ENCODE measurements around the gene CACYBP.

The CACYBP gene

GRCh38 chr1:174988986-174989385 is 10.8 kb upstream of the CACYBP start:
- TF ChIP-seq GATA1 (IDR thresholded peaks at IDR 0.05; ENCODE audit: low read depth, low read length) (no peak), POLR2A (IDR thresholded peaks at IDR 0.05; ENCODE audit: low read length) (no peak)
- DNase-seq: no peak

DNA sequence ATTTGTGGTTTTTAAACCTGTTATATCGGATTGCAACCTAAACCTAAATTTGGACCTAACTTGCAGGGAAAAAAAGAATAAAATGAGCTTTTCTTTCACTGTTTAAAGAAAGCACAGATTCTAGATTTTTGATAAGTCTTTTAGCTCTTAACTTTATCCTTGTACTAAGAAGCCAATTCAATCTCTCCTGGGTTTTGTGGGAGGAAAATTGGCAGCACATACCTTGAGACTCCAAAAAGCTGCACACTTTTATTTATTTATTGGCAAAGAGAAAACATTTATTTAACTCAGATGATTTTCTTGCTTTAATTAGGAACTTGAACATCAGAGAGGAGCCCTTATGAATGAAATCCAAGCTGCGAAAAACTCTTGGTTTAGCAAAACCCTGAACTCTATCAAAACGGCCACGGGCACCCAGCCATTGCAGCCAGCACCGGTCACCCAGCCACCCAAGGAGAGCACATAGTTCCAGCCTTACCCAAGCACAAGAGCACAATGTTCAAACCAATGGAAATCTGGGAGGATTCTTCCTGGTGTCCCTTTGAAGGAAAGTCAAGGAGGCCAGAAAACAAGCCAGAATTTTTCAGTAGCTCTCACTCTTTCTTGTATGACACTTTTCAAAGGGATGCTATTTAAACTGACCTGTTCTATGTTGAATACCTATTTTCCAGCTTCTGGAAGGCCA is 10.1 kb upstream of the CACYBP start:
- DNase-seq: no peak
- TF ChIP-seq POLR2A (IDR thresholded peaks at IDR 0.05; ENCODE audit: low read length): no peak
- no peak for TF ChIP-seq GATA1 (IDR thresholded peaks at IDR 0.05; ENCODE audit: low read depth, low read length)

GRCh38 chr1:174990382-174990999 is 9.3 kb upstream of the CACYBP start:
- DNase-seq: peak; percentile 49 to 58
- TF ChIP-seq GATA1 (IDR thresholded peaks at IDR 0.05; ENCODE audit: low read depth, low read length) (no peak), POLR2A (IDR thresholded peaks at IDR 0.05; ENCODE audit: low read length) (no peak)

GRCh38 chr1:174991473-174991872 is 8.3 kb upstream of the CACYBP start:
- no peak for DNase-seq
- TF ChIP-seq GATA1 (IDR thresholded peaks at IDR 0.05; ENCODE audit: low read depth, low read length) (no peak), POLR2A (IDR thresholded peaks at IDR 0.05; ENCODE audit: low read length) (no peak)

DNA sequence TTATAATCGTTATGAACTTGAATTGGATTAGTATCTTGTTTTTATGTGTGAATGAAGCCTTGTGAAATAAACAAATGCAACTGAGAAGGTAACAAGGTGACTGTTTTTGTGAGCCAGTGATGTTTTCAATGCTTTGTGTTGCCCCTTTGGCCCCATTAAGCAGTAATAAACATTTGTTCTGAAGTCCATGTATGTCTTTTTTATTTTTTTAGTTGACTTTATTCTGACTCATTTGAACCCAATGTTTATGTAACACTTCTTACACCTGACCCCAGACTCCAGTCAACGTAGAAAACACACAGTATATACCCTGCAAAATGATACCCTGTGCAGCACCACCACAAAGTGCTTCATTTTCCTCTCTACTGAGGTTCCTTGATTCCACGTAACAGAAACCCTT is 4.6 kb upstream of the CACYBP start:
- TF ChIP-seq POLR2A (IDR thresholded peaks at IDR 0.05; ENCODE audit: low read length): no peak
- no peak for DNase-seq

GRCh38 chr1:174995916-174996315 is 3.8 kb upstream of the CACYBP start:
- no peak for DNase-seq
- TF ChIP-seq GATA1 (IDR thresholded peaks at IDR 0.05; ENCODE audit: low read depth, low read length): no peak
- no peak for TF ChIP-seq POLR2A (IDR thresholded peaks at IDR 0.05; ENCODE audit: low read length)

DNA sequence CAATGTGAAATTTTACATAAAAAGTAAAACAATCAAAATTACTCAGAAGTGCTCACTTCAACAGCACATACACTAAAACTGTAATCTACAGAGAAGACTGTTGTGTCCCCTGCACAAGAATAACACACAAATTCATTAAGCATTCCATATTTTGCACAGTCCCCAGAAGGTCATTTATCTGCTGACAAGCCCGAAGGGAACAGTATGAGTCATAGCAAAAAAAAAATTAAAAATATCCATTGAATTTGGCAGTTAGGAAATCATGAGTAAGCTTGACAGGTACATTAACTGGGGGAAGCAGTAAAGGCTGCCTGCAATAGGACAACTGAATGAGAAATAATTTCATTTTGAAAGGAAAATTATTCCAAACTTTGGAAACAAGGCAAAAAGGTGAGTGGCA is 3.3 kb upstream of the CACYBP start:
- peak; percentile 31 to 34 for DNase-seq
- TF ChIP-seq GATA1 (IDR thresholded peaks at IDR 0.05; ENCODE audit: low read depth, low read length) (no peak), POLR2A (IDR thresholded peaks at IDR 0.05; ENCODE audit: low read length) (no peak)

- DNase-seq: peak in 1 of 2 experiments; percentile 14
- no peak for TF ChIP-seq GATA1 (IDR thresholded peaks at IDR 0.05; ENCODE audit: low read depth, low read length)
- no peak for TF ChIP-seq POLR2A (IDR thresholded peaks at IDR 0.05; ENCODE audit: low read length)
These were observed 2.7 kb upstream of the CACYBP start for GRCh38 chr1:174997041-174997440.

DNA sequence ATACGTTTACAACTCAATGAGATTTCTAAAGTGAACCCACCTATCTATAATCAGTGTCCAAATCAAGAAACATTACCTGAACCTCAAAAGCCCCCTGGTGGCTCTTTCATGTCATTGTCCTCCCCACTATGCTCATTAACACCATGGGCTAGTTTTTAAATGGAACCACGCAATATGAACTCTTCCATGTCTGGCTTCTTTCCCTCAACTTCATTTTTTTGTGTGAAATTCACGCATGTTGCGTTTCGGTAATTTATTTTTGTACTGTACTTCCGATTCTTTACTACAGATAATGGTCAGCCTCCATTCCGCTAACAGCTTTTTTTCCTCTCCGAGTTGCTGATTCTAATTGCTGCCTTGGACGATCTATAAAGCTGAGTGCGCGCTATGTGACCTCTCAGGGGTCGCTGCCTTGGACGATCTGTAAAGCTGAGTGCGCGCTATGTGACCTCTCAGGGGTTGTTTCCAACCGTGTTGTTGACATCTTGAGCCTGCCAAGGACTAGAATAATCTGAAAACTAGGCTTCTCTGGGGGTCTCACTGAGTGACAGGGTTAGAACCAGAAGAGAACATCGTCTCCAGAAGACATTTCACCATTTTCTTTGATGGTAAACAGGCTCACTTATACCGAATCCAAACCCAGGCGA is 1.1 kb upstream of the CACYBP start:
- DNase-seq: peak; percentile 80 to 85

DNA sequence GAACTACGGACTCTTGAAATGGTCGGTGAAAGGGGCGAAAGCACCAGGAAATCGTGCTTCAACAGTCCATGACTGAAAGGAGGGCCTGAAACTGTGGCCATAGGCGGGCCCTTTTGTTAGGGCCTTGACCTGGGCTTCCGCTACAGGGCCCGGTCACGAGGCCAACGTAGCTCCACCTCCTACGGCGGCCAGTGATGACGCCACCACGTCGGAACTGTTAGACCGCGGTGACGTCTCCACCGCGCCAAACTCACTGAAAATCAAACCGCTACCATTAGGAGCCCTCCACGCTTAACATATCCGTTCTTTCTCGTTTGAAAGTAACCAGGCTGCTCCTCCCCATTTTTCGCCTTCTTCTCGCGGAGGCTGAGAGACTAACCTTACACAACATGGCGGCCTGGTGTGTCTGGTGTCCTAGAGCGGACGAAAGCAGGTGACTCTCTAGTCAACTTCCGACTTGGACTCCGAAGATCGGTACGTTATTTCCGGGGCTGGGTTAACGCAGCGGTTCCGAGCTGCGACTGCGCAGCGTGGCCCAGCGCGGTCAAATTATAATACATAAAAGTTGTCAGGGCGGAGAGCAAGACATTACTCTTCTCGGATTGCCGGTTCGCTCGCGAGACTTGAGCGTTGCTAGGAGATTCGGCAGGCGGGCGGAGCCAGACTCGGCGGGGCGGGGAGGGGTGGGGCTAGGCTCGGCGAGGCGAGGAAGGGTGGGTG is 371 bp upstream of the CACYBP start:
- DNase-seq: peak; percentile 99
- no peak for TF ChIP-seq GATA1 (IDR thresholded peaks at IDR 0.05; ENCODE audit: low read depth, low read length)
- TF ChIP-seq POLR2A (IDR thresholded peaks at IDR 0.05; ENCODE audit: low read length): peak; percentile 99

More for the DNA sequence above, 1.1 kb upstream of the CACYBP start:
- no peak for TF ChIP-seq POLR2A (IDR thresholded peaks at IDR 0.05; ENCODE audit: low read length)

- TF ChIP-seq GATA1 (IDR thresholded peaks at IDR 0.05; ENCODE audit: low read depth, low read length): no peak
- peak; percentile 38 to 59 for DNase-seq
These were observed 995 bp downstream of the CACYBP start for GRCh38 chr1:175000697-175001187.

DNA sequence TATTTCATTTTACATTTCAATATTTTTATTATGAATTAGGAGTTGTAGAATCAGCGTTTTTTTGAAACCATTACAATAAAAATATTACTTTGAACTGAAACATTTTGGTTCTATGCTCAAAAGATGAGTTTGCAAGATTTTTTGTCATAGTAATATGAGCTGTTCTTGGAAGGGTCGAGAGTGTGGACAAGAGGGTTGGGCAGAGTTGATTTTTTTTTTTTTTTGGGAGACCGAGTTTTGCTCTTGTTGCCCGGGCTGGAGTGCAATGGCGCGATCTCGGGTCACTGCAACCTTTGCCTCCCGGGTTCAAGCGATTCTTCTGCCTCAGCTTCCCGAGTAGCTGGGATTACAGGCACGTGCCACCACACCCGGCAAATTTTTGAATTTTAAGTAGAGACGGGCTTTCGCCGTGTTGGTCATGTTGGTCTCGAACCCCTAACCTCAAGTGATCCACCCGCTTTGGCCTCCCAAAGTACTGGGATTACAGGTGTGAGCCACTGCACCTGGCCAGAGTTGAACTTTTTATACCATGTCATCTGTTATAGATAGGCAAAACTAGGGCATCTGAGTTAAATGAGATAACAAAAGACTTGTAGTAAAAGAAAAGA is 3.3 kb downstream of the CACYBP start:
- no peak for TF ChIP-seq POLR2A (IDR thresholded peaks at IDR 0.05; ENCODE audit: low read length)
- DNase-seq: peak in 1 of 2 experiments; percentile 14

DNA sequence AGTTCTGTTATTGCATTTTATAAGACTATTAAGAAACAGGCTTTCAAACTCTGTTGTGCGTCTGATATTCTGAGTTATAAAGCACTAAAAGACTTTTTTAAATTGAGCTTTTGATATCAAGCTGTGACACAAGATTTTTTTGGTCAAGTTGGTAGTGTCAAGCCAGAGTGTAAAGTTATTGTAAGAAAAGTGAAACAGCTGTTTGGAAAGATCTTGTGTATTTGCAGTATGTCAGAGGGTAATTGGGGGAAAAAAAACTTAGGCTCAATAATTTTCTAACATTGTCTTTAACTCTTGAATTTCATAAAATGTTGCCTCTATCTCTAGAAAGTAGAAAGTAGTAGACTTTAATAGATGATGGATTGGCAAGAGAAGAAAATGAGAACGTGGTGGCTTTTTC is 3.8 kb downstream of the CACYBP start:
- DNase-seq: peak in 1 of 2 experiments; percentile 5
- TF ChIP-seq GATA1 (IDR thresholded peaks at IDR 0.05; ENCODE audit: low read depth, low read length) (no peak), POLR2A (IDR thresholded peaks at IDR 0.05; ENCODE audit: low read length) (no peak)

Measured in erythroblast (primary cell).